ENCODE results near the gene GSPT2.
"Not testable (repeated sequence)": the region's sequence is repeated elsewhere in the genome, so short reads cannot be mapped to it uniquely, and the experiment has no call there.

The GSPT2 gene

GRCh38 chrX:51743179-51743957 lies at the start of gene GSPT2:
TSS of gene GSPT2 (plus strand) at chrX:51743442. CDS start at chrX:51743627, 185 bp downstream.
- peaks cover 0 to 7% of the 10 kb centered on the region in 2 donors for H3K27me3 ChIP-seq (ENCODE audit: control insufficient read depth in 1 of 2, insufficient read depth in 2 of 2, low read length in 2 of 2)
- H3K36me3 ChIP-seq (ENCODE audit: insufficient read depth, low read length): no peaks in the 10 kb centered on the region
- no peaks in the 10 kb centered on the region for H3K9me3 ChIP-seq (ENCODE audit: low read length)
- no peak within 1 kb of the TSS for H3K27ac ChIP-seq (ENCODE audit: low read depth, low read length)
- peaks cover 6% of the 10 kb centered on the region for H3K4me1 ChIP-seq (ENCODE audit: insufficient read depth, low read length)
- peak within 1 kb of the TSS; percentile 62 to 65 for H3K4me3 ChIP-seq (ENCODE audit: low read depth in 1 of 2, low read length in 2 of 2)
- H3K9ac ChIP-seq (ENCODE audit: low read length): no peak within 1 kb of the TSS

- Histone ChIP-seq H3K9ac (ENCODE audit: low read length) (no peak overlapping the region), H3K4me3 (ENCODE audit: low read depth in 1 of 2, low read length in 2 of 2) (no peak overlapping the region), H3K27ac (ENCODE audit: low read depth, low read length) (no peak overlapping the region), H3K36me3 (ENCODE audit: insufficient read depth, low read length) (no peaks in the 10 kb centered on the region), H3K9me3 (ENCODE audit: low read length) (no peaks in the 10 kb centered on the region), H3K4me1 (ENCODE audit: insufficient read depth, low read length) (no peaks in the 10 kb centered on the region), H3K27me3 (ENCODE audit: control insufficient read depth in 1 of 2, insufficient read depth in 2 of 2, low read length in 2 of 2) (no peaks in the 10 kb centered on the region)
Measured at GRCh38 chrX:51694254-51694653, 49.0 kb upstream of the GSPT2 start.

GRCh38 chrX:51697397-51697796 lies 45.8 kb upstream of the GSPT2 start:
- Histone ChIP-seq H3K36me3 (ENCODE audit: insufficient read depth, low read length) (no peaks in the 10 kb centered on the region), H3K4me3 (ENCODE audit: low read depth in 1 of 2, low read length in 2 of 2) (no peak overlapping the region), H3K4me1 (ENCODE audit: insufficient read depth, low read length) (no peaks in the 10 kb centered on the region), H3K27me3 (ENCODE audit: control insufficient read depth in 1 of 2, insufficient read depth in 2 of 2, low read length in 2 of 2) (no peaks in the 10 kb centered on the region), H3K9ac (ENCODE audit: low read length) (no peak overlapping the region), H3K9me3 (ENCODE audit: low read length) (no peaks in the 10 kb centered on the region), H3K27ac (ENCODE audit: low read depth, low read length) (no peak overlapping the region)

GRCh38 chrX:51710277-51711164 lies 32.7 kb upstream of the GSPT2 start, which contains the start of gene CENPVL1:
TSS of gene CENPVL1 (plus strand) at chrX:51710512. CDS start at chrX:51710512, 0 bp downstream.
- not testable (repeated sequence) for H3K27me3 ChIP-seq (ENCODE audit: control insufficient read depth in 1 of 2, insufficient read depth in 2 of 2, low read length in 2 of 2); H3K4me3 ChIP-seq (ENCODE audit: low read depth in 1 of 2, low read length in 2 of 2); H3K9me3 ChIP-seq (ENCODE audit: low read length); H3K9ac ChIP-seq (ENCODE audit: low read length); H3K36me3 ChIP-seq (ENCODE audit: insufficient read depth, low read length); H3K27ac ChIP-seq (ENCODE audit: low read depth, low read length); H3K4me1 ChIP-seq (ENCODE audit: insufficient read depth, low read length)

- H3K4me3 ChIP-seq (ENCODE audit: low read depth in 1 of 2, low read length in 2 of 2); H3K9me3 ChIP-seq (ENCODE audit: low read length); H3K36me3 ChIP-seq (ENCODE audit: insufficient read depth, low read length); H3K4me1 ChIP-seq (ENCODE audit: insufficient read depth, low read length); H3K9ac ChIP-seq (ENCODE audit: low read length); H3K27ac ChIP-seq (ENCODE audit: low read depth, low read length); H3K27me3 ChIP-seq (ENCODE audit: control insufficient read depth in 1 of 2, insufficient read depth in 2 of 2, low read length in 2 of 2): not testable (repeated sequence)
Measured at GRCh38 chrX:51712943-51713647, 30.1 kb upstream of the GSPT2 start.

GRCh38 chrX:51728202-51728601 lies 15.0 kb upstream of the GSPT2 start:
- Histone ChIP-seq H3K36me3 (ENCODE audit: insufficient read depth, low read length) (no peaks in the 10 kb centered on the region), H3K27me3 (ENCODE audit: control insufficient read depth in 1 of 2, insufficient read depth in 2 of 2, low read length in 2 of 2) (peaks cover 8 to 17% of the 10 kb centered on the region in 2 donors), H3K4me1 (ENCODE audit: insufficient read depth, low read length) (no peaks in the 10 kb centered on the region), H3K4me3 (ENCODE audit: low read depth in 1 of 2, low read length in 2 of 2) (no peak overlapping the region), H3K27ac (ENCODE audit: low read depth, low read length) (no peak overlapping the region), H3K9me3 (ENCODE audit: low read length) (no peaks in the 10 kb centered on the region), H3K9ac (ENCODE audit: low read length) (no peak overlapping the region)

- Histone ChIP-seq H3K36me3 (ENCODE audit: insufficient read depth, low read length) (no peaks in the 10 kb centered on the region), H3K27me3 (ENCODE audit: control insufficient read depth in 1 of 2, insufficient read depth in 2 of 2, low read length in 2 of 2) (peaks cover 6 to 11% of the 10 kb centered on the region in 2 donors), H3K9ac (ENCODE audit: low read length) (no peak overlapping the region), H3K4me3 (ENCODE audit: low read depth in 1 of 2, low read length in 2 of 2) (no peak overlapping the region), H3K27ac (ENCODE audit: low read depth, low read length) (no peak overlapping the region), H3K4me1 (ENCODE audit: insufficient read depth, low read length) (no peaks in the 10 kb centered on the region), H3K9me3 (ENCODE audit: low read length) (no peaks in the 10 kb centered on the region)
Measured at GRCh38 chrX:51737091-51737490, 6.2 kb upstream of the GSPT2 start.

- H3K4me3 ChIP-seq (ENCODE audit: low read depth in 1 of 2, low read length in 2 of 2): peak overlapping the region in 1 of 2 donors; percentile 65
- H3K36me3 ChIP-seq (ENCODE audit: insufficient read depth, low read length): no peaks in the 10 kb centered on the region
- peaks cover 6% of the 10 kb centered on the region for H3K4me1 ChIP-seq (ENCODE audit: insufficient read depth, low read length)
- no peak overlapping the region for H3K27ac ChIP-seq (ENCODE audit: low read depth, low read length)
- no peaks in the 10 kb centered on the region for H3K9me3 ChIP-seq (ENCODE audit: low read length)
- H3K27me3 ChIP-seq (ENCODE audit: control insufficient read depth in 1 of 2, insufficient read depth in 2 of 2, low read length in 2 of 2): peaks cover 0 to 7% of the 10 kb centered on the region in 2 donors
- no peak overlapping the region for H3K9ac ChIP-seq (ENCODE audit: low read length)
Measured at GRCh38 chrX:51742586-51742985, 656 bp upstream of the GSPT2 start.

GRCh38 chrX:51747671-51748070 lies 4.4 kb downstream of the GSPT2 start:
- Histone ChIP-seq H3K27ac (ENCODE audit: low read depth, low read length) (no peak overlapping the region), H3K4me3 (ENCODE audit: low read depth in 1 of 2, low read length in 2 of 2) (no peak overlapping the region), H3K9me3 (ENCODE audit: low read length) (no peaks in the 10 kb centered on the region), H3K27me3 (ENCODE audit: control insufficient read depth in 1 of 2, insufficient read depth in 2 of 2, low read length in 2 of 2) (no peaks in the 10 kb centered on the region), H3K36me3 (ENCODE audit: insufficient read depth, low read length) (no peaks in the 10 kb centered on the region), H3K4me1 (ENCODE audit: insufficient read depth, low read length) (peaks cover 3% of the 10 kb centered on the region), H3K9ac (ENCODE audit: low read length) (no peak overlapping the region)

- H3K9ac ChIP-seq (ENCODE audit: low read length): no peak overlapping the region
- no peaks in the 10 kb centered on the region for H3K9me3 ChIP-seq (ENCODE audit: low read length)
- peaks cover 4 to 13% of the 10 kb centered on the region in 2 donors for H3K27me3 ChIP-seq (ENCODE audit: control insufficient read depth in 1 of 2, insufficient read depth in 2 of 2, low read length in 2 of 2)
- no peaks in the 10 kb centered on the region for H3K36me3 ChIP-seq (ENCODE audit: insufficient read depth, low read length)
- no peak overlapping the region for H3K4me3 ChIP-seq (ENCODE audit: low read depth in 1 of 2, low read length in 2 of 2)
- no peak overlapping the region for H3K27ac ChIP-seq (ENCODE audit: low read depth, low read length)
- H3K4me1 ChIP-seq (ENCODE audit: insufficient read depth, low read length): no peaks in the 10 kb centered on the region
Measured at GRCh38 chrX:51759055-51759839, 16.0 kb downstream of the GSPT2 start.

Measured in muscle layer of colon (tissue), 2 donors.